OCI-LY1 (cell line): ENCODE data around the gene KRT75.

Experiments
- CTCF ChIP-seq: fragments of 200-600 bp; sonication (generic), shearing (Covaris generic); IDR thresholded peaks from 2 replicates; pipeline ENCODE4 v1.5.1; 2017; ENCODE audit warnings: mild to moderate bottlenecking, antibody characterized with exemption, low read length, moderate library complexity, mixed read lengths
- EZH2 ChIP-seq: fragments of 200-600 bp; sonication (generic), shearing (Covaris generic); IDR thresholded peaks from 2 replicates; pipeline ENCODE4 v1.8.0; 2017; ENCODE audit warnings: borderline replicate concordance, mixed run types, mild to moderate bottlenecking, antibody characterized with exemption, low read length, moderate library complexity, mixed read lengths

- TF ChIP-seq CTCF (no peak), EZH2 (no peak)
These were observed 10.8 kb upstream of the KRT75 start for GRCh38 chr12:52444647-52445595.
